ENCODE results near the gene ELF1.
"Not testable (repeated sequence)": the region's sequence is repeated elsewhere in the genome, so short reads cannot be mapped to it uniquely, and the experiment has no call there.

ELF1 gene

GRCh38 chr13:40940841-40941240 lies 78.3 kb downstream of the ELF1 start:
- DNase-seq (ENCODE audit: low read depth in 2 of 2) = no peak

GRCh38 chr13:40933508-40934204 lies 85.5 kb downstream of the ELF1 start:
- no peak for DNase-seq (ENCODE audit: low read depth in 2 of 2)

- no peak for DNase-seq (ENCODE audit: low read depth in 2 of 2)
Observed at GRCh38 chr13:40932252-40932651, 86.9 kb downstream of the ELF1 start.

DNA sequence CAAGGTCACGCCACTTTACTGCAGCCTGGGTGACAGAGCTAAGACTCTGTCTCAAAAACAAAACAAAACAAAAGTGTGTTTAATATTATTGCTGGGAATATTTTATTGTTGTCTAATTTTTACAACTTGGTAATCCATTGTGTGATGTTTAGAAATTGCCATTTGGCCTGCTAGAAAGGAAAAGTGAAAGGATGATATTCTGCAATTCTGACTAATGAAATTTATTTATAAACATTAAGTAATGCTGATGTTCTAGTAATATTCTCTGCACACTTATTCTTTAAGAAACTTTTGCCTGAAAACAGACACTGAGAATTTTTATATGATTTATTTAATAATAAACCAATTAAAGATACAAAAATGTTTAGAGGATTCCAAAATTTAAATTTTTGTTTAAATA lies 87.4 kb downstream of the ELF1 start:
- no peak for DNase-seq (ENCODE audit: low read depth in 2 of 2)

- DNase-seq (ENCODE audit: low read depth in 2 of 2) = not testable (repeated sequence)
Observed at GRCh38 chr13:40929883-40930282, 89.2 kb downstream of the ELF1 start.

DNA sequence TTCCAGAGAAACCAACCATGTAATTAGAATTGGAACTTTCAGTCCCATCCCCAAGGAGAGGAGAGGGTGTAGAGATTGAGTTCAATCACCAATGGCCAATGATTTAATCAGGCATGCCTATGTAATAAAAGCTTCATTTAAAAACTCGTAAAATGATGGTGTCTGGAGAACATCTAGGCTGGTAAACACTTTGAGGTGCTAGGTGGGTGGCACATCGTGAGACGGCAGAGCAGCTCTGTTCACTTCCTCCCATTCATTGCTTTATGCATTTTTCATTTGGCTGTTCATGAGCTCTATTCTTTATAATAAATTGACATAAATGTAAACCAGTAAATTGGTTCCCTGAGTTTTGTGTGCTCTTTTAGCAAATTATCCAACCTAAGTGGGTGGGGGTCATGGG lies 90.1 kb downstream of the ELF1 start:
- no peak for DNase-seq (ENCODE audit: low read depth in 2 of 2)

- DNase-seq (ENCODE audit: low read depth in 2 of 2) = no peak
Observed at GRCh38 chr13:40927929-40928328, 91.2 kb downstream of the ELF1 start.

DNA sequence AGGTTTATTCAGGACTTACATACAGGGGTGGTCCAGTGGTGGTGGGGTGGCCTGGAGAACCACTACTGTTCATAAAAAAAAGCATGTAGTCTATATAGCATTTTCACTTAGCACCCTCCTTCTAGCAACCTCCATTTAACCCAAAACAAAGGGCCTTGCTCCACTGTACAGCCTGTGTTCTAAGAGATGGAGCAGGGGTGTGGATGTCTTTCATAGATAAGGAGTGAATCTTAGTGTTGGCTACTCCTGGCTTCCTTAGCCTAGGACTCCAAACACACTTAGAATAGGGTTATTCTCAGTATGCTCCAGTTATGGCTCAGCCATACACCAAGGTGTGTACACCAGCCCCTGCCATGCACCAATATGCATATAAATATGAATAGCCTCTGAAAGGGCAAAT lies 95.2 kb downstream of the ELF1 start:
- no peak for DNase-seq (ENCODE audit: low read depth in 2 of 2)

DNA sequence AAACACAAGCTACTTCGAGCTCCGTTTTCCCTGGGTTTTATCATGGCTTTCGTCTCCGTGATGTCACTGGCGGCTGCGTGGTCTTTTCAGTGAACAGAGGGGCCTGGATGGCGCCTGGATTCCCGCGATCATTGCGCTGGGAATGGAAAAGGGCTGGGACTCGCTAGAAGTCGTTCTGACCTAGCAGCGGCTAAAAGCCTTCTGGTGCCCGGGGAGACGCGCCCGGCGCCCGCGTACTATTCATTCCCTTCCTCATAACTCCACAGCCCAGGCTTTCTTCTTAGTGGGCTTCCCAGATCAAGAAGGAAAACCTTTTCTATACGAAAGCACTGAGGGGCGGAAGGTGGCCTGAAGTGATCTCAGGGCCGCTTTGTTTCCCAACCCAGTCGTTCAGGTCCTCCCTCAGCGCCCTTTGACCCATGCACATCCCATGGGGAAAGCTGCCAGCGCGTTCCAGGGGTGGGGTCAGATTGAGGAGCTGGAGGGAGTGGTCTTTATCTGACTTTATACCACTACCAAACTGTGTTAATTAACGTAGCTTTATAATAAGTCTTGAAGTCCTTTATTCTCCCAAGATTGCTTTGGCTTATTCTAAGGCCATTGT lies 96.6 kb downstream of the ELF1 start:
- no peak for DNase-seq (ENCODE audit: low read depth in 2 of 2)

DNA sequence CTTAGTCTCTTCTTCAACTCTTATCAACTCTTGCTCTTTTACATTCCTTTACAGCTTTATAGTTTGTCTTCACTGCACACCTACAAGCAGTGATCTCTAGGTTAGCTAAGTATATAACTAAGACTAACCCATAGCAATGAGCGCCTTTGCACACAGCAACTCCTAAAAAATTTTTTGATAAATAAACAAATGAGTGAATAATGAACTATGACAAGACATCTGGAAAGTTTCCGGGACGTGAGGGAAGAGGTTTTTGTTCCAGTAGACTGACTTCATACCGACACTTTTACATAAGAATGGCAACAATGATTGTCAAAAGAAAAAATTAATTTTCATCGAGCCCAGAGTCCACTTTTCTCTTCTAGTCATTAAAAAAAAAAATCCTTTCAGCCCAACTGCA lies 98.3 kb downstream of the ELF1 start:
- no peak for DNase-seq (ENCODE audit: low read depth in 2 of 2)

DNA sequence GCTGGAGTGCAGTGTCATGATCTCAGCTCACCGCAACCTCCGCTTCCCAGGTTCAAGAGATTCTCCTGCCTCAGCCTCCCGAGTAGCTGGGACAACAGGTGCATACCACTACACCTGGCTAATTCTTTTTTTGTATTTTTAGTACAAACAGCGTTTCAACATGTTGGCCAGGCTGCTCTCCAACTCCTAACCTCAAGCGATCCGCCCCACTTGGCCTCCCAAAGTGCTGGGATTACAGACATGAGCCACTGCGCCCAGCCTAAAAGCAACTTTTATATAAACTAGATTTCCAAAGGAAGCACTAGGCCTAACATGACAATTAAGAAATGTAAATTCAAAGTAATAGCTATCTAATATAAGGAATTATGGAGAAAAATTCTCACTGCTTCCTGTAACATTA lies 99.2 kb downstream of the ELF1 start:
- not testable (repeated sequence) for DNase-seq (ENCODE audit: low read depth in 2 of 2)

DNA sequence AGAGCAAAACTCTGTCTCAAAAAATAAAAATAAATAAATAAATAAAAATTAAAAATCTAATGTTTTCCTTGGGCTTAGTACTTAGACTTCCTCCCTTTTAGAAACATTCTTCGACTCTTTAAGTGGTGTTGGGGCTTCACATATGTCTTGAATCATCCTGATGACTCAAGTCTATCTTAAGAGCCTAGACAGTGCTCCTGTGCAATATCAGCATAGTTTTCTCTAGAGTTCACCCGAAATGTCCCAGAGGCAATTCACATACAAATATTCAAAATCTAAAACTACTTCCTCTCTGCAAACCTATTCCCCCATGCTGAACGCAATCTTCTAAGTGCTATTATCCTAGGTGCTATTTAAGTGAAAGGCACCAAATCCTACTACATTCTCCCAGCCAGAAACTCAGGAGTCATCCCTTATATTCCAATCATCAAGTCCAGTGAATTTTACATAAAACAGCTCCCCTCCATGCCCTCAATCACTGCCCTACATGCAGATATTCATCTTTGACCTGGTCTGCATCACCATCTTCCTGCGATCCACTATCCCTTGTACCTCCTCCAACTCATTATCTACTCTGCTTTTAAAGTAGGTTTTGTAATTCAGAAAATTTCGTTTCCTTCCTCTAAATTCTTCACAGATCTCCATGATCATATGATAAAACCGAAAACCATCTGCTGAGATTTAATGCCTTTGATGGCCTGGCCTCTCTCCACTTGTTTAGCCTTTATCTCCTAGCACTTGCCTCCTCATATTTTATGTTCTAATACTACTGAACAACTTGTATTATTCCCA lies 102.7 kb downstream of the ELF1 start:
- DNase-seq (ENCODE audit: low read depth in 2 of 2) = no peak

DNA sequence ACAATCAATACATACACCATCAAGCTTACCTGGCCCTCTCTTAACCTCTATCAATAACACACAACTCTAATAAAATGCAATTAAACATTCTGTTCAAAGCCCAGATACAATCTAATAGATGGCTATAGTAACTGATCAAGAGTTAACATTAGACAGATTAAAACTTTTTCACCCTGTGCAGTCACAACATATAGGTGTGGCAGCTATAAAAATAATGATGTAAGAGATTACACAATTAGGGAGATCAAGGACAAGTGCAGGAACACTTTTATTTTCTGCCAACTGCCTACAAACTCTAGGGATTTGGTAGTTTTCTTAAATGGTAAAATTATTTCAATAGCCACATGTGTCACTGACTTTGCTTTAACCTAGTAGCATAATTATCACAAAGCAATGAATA lies 104.3 kb downstream of the ELF1 start:
- not testable (repeated sequence) for DNase-seq (ENCODE audit: low read depth in 2 of 2)

GRCh38 chr13:40911341-40911740 lies 107.8 kb downstream of the ELF1 start:
- no peak for DNase-seq (ENCODE audit: low read depth in 2 of 2)

DNA sequence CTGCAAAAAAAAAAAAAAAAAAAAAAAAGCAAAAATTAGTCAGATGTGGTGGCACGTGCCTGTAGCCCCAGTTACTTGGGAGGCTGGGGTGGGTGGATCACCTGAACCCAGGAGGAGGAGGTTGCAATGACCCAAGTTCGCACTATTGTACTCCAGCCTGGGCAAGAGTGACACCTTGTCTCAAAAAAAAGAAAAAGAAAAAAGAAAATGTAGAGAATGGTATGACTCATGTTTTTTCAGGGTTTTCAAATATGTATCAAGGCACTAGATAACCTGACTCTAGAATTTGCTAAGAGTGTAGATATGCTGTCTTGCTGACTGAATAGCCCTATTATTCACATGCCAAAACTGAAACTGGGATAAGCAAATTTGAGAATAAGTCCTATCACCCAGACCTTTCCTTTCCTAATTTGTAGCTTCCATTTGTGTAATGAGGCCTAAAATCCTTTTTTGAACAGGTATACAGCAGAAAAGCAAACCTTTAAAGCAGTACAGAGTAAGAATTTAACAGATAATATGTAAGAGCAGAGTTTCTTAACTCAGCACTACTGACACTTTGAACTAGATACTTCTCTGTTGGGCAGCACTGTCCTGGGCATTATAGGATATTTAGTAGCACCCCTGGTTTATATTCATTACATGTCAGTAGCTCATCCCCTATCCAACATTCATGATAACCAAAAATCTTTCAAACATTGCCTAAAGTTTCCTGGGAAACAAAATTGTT lies 108.6 kb downstream of the ELF1 start:
- no peak for DNase-seq (ENCODE audit: low read depth in 2 of 2)

- not testable (repeated sequence) for DNase-seq (ENCODE audit: low read depth in 2 of 2)
Observed at GRCh38 chr13:40909541-40910200, 109.4 kb downstream of the ELF1 start.

- DNase-seq (ENCODE audit: low read depth in 2 of 2) = no peak
Observed at GRCh38 chr13:40908546-40908945, 110.6 kb downstream of the ELF1 start.

DNA sequence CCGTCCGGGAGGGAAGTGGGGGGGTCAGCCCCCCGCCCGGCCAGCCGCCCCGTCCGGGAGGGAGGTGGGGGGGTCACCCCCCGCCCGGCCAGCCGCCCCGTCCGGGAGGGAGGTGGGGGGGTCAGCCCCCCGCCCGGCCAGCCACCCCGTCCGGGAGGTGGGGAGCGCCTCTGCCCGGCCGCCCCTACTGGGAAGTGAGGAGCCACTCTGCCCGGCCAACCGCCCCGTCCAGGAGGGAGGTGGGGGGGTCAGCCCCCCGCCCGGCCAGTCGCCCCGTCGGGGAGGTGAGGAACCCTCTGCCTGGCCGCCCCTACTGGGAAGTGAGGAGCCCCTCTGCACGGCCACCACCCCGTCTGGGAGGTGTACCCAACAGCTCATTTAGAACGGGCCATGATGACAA lies 118.1 kb downstream of the ELF1 start:
- not testable (repeated sequence) for DNase-seq (ENCODE audit: low read depth in 2 of 2)

- DNase-seq (ENCODE audit: low read depth in 2 of 2) = not testable (repeated sequence)
Observed at GRCh38 chr13:40900568-40900967, 118.5 kb downstream of the ELF1 start.

DNA sequence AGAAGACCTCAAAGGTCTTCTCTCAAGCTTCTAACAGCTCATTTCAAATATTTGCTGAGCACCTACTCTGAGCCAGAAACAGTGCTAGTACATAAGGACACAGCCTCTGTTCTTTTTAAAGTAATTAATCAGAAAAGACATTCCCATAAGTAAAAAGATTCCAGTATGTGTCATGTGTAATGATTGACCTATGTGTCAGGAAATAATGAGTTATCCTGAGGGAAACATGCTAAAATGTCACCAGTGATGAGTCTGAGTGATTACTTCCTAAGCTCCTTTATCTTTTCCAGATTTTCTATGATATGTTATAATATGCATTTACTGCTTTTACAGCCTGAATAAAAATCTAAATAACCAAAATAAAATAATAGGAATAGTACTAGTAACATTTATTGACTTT lies 122.1 kb downstream of the ELF1 start:
- DNase-seq (ENCODE audit: low read depth in 2 of 2) = no peak

Data from stimulated activated CD8-positive, alpha-beta memory T cell treated with anti-CD3 and anti-CD28 coated beads, Interleukin-15, amount 100 ng/mL, for 4 hours (primary cell).